HG03521 (cell line): ENCODE measurements around the gene VPS33A.
"Not testable (repeated sequence)": the region's sequence is repeated elsewhere in the genome, so short reads cannot be mapped to it uniquely, and the experiment has no call there.

ENCODE experiments used
- ATAC-seq: cut with Tn5 transposase; IDR thresholded peaks from one replicate; pipeline ENCODE4 v1.9.1; 2021; ENCODE audit warnings: mild to moderate bottlenecking, moderate library complexity; ENCODE audit not compliant: unreplicated experiment

Gene VPS33A

DNA sequence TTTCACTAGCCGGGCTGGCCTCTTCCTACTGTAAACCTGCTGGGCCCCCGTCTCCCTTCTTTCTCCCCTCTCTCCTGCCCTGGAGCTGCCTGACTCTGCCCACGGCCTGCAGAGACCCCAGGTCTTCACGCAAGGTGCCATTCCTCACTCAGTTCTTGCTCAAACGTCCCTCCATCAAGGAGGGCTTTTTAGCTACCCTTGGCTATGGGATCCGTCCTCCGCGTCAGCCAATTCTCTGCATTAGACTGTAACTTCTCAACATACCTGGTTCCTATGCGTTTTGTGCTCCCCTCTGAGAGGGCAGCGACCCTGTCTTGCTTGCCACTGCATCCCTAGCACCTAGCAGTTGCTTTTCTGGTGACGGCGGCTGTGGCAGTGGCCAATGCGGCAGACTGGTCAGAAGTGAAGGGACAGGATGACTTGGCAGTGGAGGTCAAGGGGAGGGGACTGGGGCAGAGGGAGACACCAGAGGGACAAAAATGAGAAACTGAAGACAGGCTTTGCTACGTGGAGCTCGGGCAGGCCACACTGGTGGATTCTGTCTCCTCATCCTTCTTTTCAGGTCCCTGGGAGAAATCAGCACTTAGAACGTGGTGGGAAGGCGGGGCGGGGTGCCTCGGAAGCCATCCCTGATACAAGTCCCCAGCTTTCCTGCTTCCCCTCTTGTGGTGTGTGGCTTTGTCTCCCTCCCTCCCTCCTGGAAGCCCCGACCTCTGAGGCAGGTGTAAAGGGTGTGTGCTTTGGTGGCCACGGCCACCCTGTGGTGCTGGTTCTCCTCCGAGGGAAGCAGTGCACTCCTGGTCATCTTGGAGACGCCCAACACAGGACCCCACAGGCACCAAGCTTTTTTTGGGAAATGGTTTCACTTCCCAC is 61.0 kb downstream of the VPS33A start:
- ATAC-seq: no peak

GRCh38 chr12:122204167-122205052 is 61.9 kb downstream of the VPS33A start:
- no peak for ATAC-seq

DNA sequence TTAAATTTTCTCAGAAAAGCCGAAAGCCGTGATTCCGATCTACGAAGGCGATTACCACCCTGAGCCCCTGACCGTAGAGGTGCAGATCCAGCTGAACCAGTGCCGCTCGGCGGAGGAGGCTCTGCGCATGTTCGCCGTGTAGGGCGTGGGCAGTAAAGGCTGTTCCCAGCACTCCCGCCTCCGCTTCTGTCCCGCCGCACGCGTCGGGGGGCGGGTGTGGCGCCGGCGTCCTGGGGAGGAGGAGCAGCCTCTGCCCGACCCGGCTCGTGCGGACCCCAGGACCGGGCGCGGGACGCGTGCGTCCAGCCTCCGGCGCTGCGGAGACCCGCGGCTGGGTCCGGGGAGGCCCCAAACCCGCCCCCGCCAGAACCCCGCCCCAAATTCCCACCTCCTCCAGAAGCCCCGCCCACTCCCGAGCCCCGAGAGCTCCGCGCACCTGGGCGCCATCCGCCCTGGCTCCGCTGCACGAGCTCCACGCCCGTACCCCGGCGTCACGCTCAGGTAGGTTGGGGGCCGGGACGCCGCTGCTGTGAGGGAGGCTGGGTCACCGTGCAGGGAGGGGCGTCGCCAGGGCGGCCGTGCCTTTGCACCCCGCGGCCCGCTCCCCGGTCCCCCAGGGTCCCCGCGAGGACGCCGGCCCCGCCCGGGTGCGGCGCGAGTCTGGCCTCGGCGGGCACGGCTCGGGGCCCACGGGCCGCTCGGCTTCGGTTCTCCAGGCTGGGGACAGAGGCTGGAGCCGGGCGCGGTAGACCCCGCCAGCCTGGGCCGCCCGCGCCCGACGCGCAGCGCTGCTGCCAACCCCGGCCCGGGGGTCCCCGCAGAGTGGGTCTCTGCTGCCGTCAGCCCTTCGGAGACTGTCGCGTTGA is 62.8 kb downstream of the VPS33A start, which contains the start of gene B3GNT4:
Gene B3GNT4 (plus strand): TSS at position 409 of the 866 bp plus-strand sequence. CDS start 910 bp downstream, outside the sequence.
- ATAC-seq: no peak

GRCh38 chr12:122202811-122203210 is 63.5 kb downstream of the VPS33A start:
- not testable (repeated sequence) for ATAC-seq

GRCh38 chr12:122202017-122202416 is 64.3 kb downstream of the VPS33A start:
- no peak for ATAC-seq

DNA sequence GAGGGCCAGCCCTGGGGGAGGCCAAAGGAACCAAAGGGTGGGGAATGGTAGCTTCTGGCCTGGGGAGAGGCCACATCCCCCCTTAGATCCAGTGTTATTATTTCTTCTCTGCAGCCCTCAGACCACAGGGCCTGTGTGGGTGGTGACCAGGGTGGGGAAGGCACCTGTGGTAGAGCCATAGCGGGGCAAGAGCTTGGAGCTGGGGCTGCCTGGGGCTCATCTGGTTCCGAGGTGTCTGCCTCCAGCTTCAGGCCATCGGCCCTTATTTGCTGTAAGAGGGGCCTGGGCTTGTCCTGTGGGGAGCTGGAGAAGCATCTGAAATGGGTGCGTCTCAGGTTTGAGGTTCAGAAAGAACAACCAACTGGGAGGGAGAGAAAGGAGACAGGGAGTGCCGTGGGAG is 64.9 kb downstream of the VPS33A start:
- ATAC-seq: no peak

DNA sequence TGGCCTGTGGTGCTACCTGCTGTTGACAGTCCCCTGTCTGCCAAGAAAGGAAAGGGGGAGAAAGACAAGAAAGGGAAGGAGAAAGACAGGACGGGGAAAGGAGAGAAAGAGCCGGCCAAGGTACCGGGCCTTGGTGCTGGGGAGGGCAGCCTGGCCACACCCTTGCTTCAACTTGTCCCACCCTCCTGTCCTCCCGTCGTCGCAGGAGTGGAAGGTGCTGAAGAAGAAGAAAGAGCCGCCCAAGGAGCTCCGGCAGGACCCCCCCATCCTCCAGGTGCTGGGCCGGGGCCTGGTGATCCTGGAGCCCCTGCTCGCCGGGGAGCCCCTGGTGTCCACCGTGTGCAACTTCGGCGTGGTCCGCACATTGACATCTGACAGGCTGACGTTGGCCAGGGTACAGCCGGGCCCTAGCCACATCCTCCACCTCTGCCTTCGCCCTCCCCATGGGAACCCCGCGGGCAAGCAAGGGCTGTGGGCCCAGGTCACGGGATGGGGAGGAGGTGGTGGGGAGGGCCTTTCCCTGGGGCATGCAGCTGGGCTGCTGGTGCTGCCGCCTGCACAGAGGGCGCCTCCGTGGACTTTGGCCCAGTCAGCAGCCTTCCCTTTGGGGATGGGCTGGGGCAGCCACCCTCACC is 65.6 kb downstream of the VPS33A start:
- ATAC-seq: no peak

- no peak for ATAC-seq
Observed at GRCh38 chr12:122199484-122200355, 66.6 kb downstream of the VPS33A start.

DNA sequence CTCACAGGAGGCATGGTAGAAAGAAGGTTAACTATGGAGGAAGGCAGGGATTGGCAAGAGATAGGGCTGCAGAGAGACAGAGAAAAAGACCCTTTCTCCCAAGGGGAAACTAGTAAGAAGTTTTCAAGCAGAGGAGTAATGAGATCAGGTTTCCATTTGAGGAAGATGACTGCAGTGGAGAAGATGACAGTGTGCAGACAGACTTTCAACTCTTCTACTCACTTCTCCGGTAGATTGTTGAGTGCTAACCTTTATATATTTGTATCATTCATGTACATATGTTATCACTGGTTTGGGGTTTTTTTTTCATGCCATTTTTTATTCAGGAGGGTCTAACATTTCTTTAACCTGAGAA is 68.7 kb downstream of the VPS33A start:
- ATAC-seq: no peak

DNA sequence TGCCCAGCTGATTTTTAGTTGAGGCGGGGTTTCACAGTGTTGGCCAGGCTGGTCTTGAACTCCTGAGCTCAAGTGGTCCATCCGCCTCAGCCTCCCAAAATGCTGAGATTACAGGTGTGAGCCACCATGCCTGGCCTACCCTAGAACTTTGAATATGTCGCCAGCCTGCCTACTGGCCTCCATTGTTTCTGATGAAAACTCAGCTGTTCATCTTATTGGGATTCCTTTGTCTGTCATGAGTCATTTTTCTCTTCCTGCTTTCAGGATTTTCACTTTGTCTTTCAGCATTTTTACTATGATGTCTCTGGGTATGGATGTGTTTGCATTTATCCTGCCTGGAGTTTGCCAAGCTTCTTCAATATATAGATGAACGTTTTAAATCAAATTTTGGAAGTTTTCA is 70.9 kb downstream of the VPS33A start:
- no peak for ATAC-seq

DNA sequence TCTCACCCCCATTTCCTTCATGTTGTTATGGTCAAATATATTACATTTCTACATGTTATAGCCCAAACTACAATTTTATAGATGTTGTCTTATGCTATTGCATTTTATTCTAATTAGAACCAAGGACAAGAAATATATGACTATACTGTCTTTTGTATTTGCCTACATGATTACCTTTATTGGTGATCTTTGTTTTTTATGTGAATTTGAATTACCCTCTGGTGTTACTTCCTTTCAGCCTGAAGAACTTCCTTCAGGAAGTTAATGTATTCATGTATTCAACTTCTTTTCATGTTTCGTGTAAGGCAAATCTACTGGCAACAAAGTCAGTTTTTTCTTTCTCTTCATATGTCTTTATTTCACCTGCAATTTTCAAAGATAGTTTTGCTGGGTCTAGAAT is 71.5 kb downstream of the VPS33A start:
- ATAC-seq: no peak

GRCh38 chr12:122192441-122192840 is 73.9 kb downstream of the VPS33A start:
- ATAC-seq: no peak

DNA sequence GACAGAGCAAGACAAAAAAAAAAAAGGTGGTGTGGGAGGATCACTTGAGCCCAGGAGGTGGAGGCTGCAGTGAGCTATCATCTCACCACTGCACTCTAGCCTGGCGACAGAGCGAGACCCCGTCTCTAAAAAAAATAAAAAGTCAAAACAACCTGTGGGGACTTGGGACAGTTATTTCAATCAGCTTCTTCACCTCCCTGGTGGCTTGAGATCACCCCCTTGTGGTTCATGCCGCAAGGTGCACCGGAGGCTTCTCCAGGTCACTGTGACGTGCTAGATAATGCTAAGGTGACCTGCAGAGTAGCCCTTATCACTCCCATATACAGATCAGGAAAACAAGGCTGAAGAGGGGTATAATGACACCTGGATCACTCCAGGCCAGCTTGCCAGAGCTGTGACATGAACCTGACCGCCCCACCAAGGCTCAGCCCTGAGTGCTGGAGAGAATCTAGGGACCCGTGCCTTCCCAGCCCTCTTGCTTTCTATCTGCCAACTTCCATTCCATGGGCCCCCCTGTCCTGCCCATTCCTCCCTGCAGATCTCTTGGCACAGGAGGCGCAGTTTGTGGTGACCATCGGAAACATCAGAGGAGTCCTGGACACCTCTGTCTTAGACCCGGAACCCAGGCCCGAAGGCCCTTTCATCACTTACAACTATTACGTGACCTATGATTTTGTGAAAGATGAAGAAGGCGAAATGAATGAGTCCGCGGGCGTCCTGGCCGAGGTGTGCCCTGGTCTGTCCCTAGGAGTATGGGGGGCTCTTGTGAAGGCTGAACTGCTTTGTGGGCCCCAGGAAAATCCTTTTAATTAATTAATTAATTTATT is 75.2 kb downstream of the VPS33A start:
- ATAC-seq: no peak

- no peak for ATAC-seq
Observed at GRCh38 chr12:122189626-122190475, 76.4 kb downstream of the VPS33A start.

- ATAC-seq: no peak
Observed at GRCh38 chr12:122187466-122187865, 78.8 kb downstream of the VPS33A start.

DNA sequence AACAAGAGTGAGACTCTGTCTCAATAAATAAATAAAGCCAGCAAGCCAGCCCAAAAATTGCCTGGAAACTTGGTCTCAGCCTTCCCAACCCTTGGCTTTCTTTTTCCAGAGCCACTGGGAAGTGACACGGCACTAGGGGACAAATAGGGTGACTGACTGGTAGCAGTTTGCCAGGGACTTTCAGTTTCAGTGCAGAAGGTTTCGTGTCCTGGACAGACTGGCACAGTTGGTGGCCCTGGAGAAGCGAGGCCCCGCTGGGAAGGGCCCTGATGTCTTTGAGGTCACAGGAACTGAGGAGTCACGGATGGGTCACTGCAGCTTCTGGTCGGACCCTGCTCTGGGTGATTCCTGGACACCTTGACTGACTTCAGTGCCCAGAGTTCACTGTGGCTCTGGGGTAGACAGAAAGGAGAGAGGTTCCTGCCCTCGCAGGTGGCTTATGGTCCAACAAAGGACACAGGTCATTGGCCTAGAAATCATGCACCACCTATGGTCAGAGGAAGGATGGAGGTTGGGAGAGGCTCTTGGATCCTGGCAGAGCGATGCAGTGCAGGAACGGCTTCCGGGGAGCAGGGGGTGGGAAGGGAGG is 80.7 kb downstream of the VPS33A start:
- no peak for ATAC-seq

DNA sequence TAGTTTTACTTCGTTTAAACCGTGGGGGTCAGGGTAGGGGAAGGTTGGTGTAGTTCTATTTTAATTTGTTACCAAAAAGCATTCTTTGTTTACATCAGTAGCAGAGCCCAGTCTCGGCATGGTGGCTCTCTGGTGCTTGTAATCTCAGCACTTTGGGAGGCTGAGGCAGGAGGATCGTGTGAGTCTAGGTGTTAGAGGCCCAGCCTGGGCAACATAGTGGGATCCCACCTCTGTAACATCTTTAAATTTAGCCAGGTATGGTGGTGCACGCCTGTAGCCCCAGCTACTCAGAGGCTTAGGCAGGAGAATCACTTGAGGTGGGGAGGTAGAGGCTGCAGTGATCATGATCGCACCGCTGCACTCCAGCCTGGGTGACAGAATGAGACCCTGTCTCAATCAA is 81.2 kb downstream of the VPS33A start:
- no peak for ATAC-seq
